OCI-M2 (cell line): ENCODE results near the gene TOLLIP.
"Not testable (repeated sequence)": the region's sequence is repeated elsewhere in the genome, so short reads cannot be mapped to it uniquely, and the experiment has no call there.

Source experiments
- DNase-seq: peaks from one replicate; lab custom pipeline; 2025; ENCODE audit not compliant: unreplicated experiment; lab: John Stamatoyannopoulos, UW

TOLLIP gene

GRCh38 chr11:1309498-1310317 is at the start of gene TOLLIP:
Gene TOLLIP, minus strand, starts transcription at chr11:1309632. Its CDS starts 134 bp downstream, at chr11:1309498.
- DNase-seq = peak; percentile 19

- DNase-seq = not testable (repeated sequence)
Observed at GRCh38 chr11:1358931-1359330, 49.5 kb upstream of the TOLLIP start.

GRCh38 chr11:1358286-1358685 is 48.9 kb upstream of the TOLLIP start:
- DNase-seq = no peak

GRCh38 chr11:1356478-1356960 is 47.1 kb upstream of the TOLLIP start:
- DNase-seq = no peak

- DNase-seq = peak; percentile 10
Observed at GRCh38 chr11:1356007-1356435, 46.6 kb upstream of the TOLLIP start.

- no peak for DNase-seq
Observed at GRCh38 chr11:1354125-1354938, 44.9 kb upstream of the TOLLIP start.

- no peak for DNase-seq
Observed at GRCh38 chr11:1353383-1354124, 44.1 kb upstream of the TOLLIP start.

- no peak for DNase-seq
Observed at GRCh38 chr11:1352696-1353382, 43.4 kb upstream of the TOLLIP start.

- DNase-seq = no peak
Observed at GRCh38 chr11:1351278-1351937, 42.0 kb upstream of the TOLLIP start.

- no peak for DNase-seq
Observed at GRCh38 chr11:1350086-1350725, 40.8 kb upstream of the TOLLIP start.

GRCh38 chr11:1349327-1350041 is 40.1 kb upstream of the TOLLIP start:
- no peak for DNase-seq

- no peak for DNase-seq
Observed at GRCh38 chr11:1348796-1349326, 39.4 kb upstream of the TOLLIP start.

- no peak for DNase-seq
Observed at GRCh38 chr11:1348146-1348795, 38.8 kb upstream of the TOLLIP start.

- DNase-seq = not testable (repeated sequence)
Observed at GRCh38 chr11:1347411-1347999, 38.1 kb upstream of the TOLLIP start.

- DNase-seq = no peak
Observed at GRCh38 chr11:1346669-1347390, 37.4 kb upstream of the TOLLIP start.

- no peak for DNase-seq
Observed at GRCh38 chr11:1345737-1346513, 36.5 kb upstream of the TOLLIP start.
